SU-DHL-6 (cell line): ENCODE data around the gene RHOV.

Experiments
- H2AFZ ChIP-seq: fragments of 200-600 bp; sonication (generic); 2 replicates; pipeline ENCODE4 v1.6.1; 2014; ENCODE audit warnings: low read depth, mild to moderate bottlenecking, moderate library complexity, mixed read lengths, antibody characterized with exemption, low read length; ENCODE audit not compliant: severe bottlenecking
- H3F3A ChIP-seq: fragments of 200-600 bp; shearing (Covaris generic); 2 replicates; pipeline ENCODE4 v1.6.0; 2016; ENCODE audit warnings: antibody characterized with exemption, mild to moderate bottlenecking; ENCODE audit not compliant: insufficient read depth
- H3K27ac ChIP-seq: fragments of 200-600 bp; sonication (generic); 2 replicates; pipeline ENCODE4 v1.5.1; 2016; ENCODE audit warnings: low read depth, mild to moderate bottlenecking, low read length, moderate library complexity, mixed read lengths
- H3K27me3 ChIP-seq: fragments of 200-600 bp; sonication (generic), shearing (Covaris generic); 2 replicates; pipeline ENCODE4 v1.6.0; 2014; ENCODE audit warnings: mild to moderate bottlenecking, low read length
- H3K36me3 ChIP-seq: fragments of 200-600 bp; sonication (generic); 2 replicates; pipeline ENCODE4 v1.6.1; 2014; ENCODE audit warnings: mild to moderate bottlenecking, low read length, mixed read lengths
- H3K4me2 ChIP-seq: fragments of 300-600, 200-600 bp; shearing (Covaris generic), sonication (generic); 2 replicates; pipeline ENCODE4 v1.6.0; 2014; ENCODE audit warnings: low read length, low read depth, mild to moderate bottlenecking; ENCODE audit not compliant: poor library complexity, severe bottlenecking
- H3K4me3 ChIP-seq: fragments of 200-600 bp; sonication (generic); 2 replicates; pipeline ENCODE4 v1.5.1; 2014; ENCODE audit warnings: antibody characterized with exemption, low read length, mild to moderate bottlenecking, mixed read lengths; ENCODE audit not compliant: insufficient read depth, poor library complexity, severe bottlenecking
- H3K79me2 ChIP-seq: fragments of 200-600 bp; sonication (generic); 2 replicates; pipeline ENCODE4 v1.6.1; 2014; ENCODE audit warnings: mild to moderate bottlenecking, low read length, moderate library complexity; ENCODE audit not compliant: insufficient read depth
- H3K9ac ChIP-seq: fragments of 200-600 bp; sonication (generic); 2 replicates; pipeline ENCODE4 v1.7.0; 2014; ENCODE audit warnings: mild to moderate bottlenecking, low read length
- H3K9me2 ChIP-seq: fragments of 200-600 bp; sonication (generic); replicated peaks from 2 replicates; pipeline ENCODE4 v1.6.1; 2014; ENCODE audit warnings: low read length; ENCODE audit not compliant: insufficient read depth
- H3K9me3 ChIP-seq: fragments of 200-600 bp; sonication (generic); 2 replicates; pipeline ENCODE4 v1.6.1; 2014; ENCODE audit warnings: low read length, mixed read lengths; ENCODE audit not compliant: insufficient read depth
- H4K20me1 ChIP-seq: fragments of 200-600 bp; sonication (generic); 2 replicates; pipeline ENCODE4 v1.6.1; 2014; ENCODE audit warnings: low read depth, mild to moderate bottlenecking, antibody characterized with exemption, low read length, moderate library complexity, mixed read lengths
- EZH2phosphoT487 ChIP-seq: fragments of 200-600 bp; sonication (generic), shearing (Covaris generic); conservative IDR thresholded peaks from 2 replicates; pipeline ENCODE4 v1.6.1; 2018; ENCODE audit warnings: mild to moderate bottlenecking, antibody characterized with exemption, low read length, moderate library complexity, mixed read lengths
- TF ChIP-seq, protein P1 (sequence below): fragments of 200-600 bp; sonication (generic); IDR thresholded peaks from one replicate; pipeline ENCODE4 v1.5.1; 2017; ENCODE audit warnings: antibody characterized with exemption, mild to moderate bottlenecking, low read length, moderate library complexity; ENCODE audit not compliant: insufficient read depth, poor library complexity, severe bottlenecking

Gene RHOV

DNA sequence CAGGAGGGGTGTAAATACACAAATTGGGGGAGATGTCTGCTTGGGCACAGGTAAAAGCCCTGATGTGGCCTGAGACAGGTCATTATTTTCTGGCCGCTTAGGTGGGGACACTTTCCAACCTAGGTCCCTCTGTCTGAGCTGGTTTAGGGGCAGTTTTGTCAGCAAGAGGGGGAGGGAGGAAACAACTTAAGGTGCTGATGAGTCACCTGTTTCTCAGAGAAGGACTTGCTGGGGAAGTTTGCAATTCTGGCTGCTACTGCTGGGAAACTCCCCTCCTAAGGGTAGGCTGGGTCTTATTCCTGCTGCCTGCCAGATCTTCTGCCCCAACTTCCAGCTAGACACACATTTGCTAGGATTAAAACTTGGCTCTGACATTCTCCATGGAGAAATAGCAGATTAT is 4.8 kb upstream of the RHOV start:
- no peak overlapping the region for H2AFZ ChIP-seq
- no peaks in the 10 kb centered on the region for H3K9me2 ChIP-seq
- no peak overlapping the region for H3K4me3 ChIP-seq
- no peaks in the 10 kb centered on the region for H3F3A ChIP-seq
- no peaks in the 10 kb centered on the region for H3K36me3 ChIP-seq
- no peaks in the 10 kb centered on the region for H3K9me3 ChIP-seq
- H3K9ac ChIP-seq: no peak overlapping the region
- no peaks in the 10 kb centered on the region for H4K20me1 ChIP-seq
- no peaks in the 10 kb centered on the region for H3K27me3 ChIP-seq
- H3K79me2 ChIP-seq: no peaks in the 10 kb centered on the region
- TF ChIP-seq, protein P1, sequence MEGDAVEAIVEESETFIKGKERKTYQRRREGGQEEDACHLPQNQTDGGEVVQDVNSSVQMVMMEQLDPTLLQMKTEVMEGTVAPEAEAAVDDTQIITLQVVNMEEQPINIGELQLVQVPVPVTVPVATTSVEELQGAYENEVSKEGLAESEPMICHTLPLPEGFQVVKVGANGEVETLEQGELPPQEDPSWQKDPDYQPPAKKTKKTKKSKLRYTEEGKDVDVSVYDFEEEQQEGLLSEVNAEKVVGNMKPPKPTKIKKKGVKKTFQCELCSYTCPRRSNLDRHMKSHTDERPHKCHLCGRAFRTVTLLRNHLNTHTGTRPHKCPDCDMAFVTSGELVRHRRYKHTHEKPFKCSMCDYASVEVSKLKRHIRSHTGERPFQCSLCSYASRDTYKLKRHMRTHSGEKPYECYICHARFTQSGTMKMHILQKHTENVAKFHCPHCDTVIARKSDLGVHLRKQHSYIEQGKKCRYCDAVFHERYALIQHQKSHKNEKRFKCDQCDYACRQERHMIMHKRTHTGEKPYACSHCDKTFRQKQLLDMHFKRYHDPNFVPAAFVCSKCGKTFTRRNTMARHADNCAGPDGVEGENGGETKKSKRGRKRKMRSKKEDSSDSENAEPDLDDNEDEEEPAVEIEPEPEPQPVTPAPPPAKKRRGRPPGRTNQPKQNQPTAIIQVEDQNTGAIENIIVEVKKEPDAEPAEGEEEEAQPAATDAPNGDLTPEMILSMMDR: no peak
- TF ChIP-seq EZH2phosphoT487: no peak
- H3K27ac ChIP-seq: no peak overlapping the region
- no peak overlapping the region for H3K4me2 ChIP-seq

DNA sequence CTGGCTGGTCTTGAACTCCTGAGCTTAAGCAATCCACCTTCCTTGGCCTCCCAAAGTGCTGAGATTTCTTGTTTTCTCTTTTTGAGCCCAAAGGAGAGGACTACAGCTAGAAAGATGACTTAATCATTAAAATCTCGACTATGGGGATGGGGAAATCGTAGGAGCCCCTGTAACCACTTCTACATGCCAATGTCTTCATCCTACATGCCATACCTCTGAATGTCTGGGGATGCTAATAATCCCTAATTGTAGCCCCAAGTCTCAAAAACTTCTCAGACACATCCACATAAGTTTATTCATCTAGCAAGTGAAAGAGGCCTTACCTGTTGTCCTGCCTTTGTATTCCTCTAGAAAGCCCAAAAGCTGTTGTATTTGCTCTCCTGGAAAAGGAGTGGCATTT is 3.7 kb upstream of the RHOV start:
- H3K4me2 ChIP-seq: no peak overlapping the region
- TF ChIP-seq, protein P1: no peak
- TF ChIP-seq EZH2phosphoT487: no peak

DNA sequence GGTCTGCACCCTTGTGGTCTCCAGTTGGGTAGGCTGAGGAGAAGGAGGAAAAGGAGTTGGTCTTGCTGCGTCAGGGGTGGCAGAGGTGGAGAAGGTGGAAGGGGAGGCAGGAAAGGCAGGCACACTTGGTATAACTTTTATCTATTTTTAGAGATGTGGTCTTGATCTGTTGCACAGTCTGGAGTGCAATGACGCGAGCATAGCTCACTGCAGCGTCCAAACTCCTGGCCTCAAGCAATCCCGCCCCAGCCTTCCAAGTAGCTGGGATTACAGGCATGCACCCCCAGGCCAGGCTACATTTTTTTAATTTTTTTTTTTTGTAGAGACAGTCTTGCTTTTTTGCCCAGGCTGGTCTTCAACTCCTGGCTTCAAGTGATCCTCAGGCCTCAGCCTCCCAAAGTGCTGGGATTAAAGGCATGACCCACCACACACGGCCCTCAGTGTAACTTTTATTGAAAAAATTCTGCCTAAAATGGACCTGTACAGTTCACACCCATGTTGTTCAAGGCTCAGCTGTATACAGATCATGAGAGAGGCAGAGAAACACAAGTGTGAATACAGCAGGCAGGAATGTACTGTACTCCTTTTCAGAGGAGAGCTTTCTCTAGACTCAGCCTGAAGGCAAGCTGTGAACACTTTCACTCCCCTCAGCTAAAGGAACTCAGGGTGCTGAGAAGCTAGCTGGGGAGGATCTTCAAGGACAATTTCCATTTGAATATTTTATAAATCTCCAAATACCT is 2.1 kb upstream of the RHOV start:
- TF ChIP-seq EZH2phosphoT487: no peak
- TF ChIP-seq, protein P1: no peak
- Histone ChIP-seq H3K27ac (no peak overlapping the region), H3K9me3 (no peaks in the 10 kb centered on the region), H3K4me2 (no peak overlapping the region), H3K27me3 (no peaks in the 10 kb centered on the region), H3F3A (no peaks in the 10 kb centered on the region), H2AFZ (no peak overlapping the region), H3K9me2 (no peaks in the 10 kb centered on the region), H3K79me2 (no peaks in the 10 kb centered on the region), H3K9ac (no peak overlapping the region), H4K20me1 (no peaks in the 10 kb centered on the region), H3K36me3 (no peaks in the 10 kb centered on the region), H3K4me3 (no peak overlapping the region)

More for the DNA sequence above, 3.7 kb upstream of the RHOV start:
- no peaks in the 10 kb centered on the region for H4K20me1 ChIP-seq
- H3K27ac ChIP-seq: no peak overlapping the region
- no peaks in the 10 kb centered on the region for H3K27me3 ChIP-seq
- H3K9me3 ChIP-seq: no peaks in the 10 kb centered on the region
- H3F3A ChIP-seq: no peaks in the 10 kb centered on the region
- H2AFZ ChIP-seq: no peak overlapping the region
- H3K4me3 ChIP-seq: no peak overlapping the region
- no peaks in the 10 kb centered on the region for H3K9me2 ChIP-seq
- H3K9ac ChIP-seq: no peak overlapping the region
- no peaks in the 10 kb centered on the region for H3K79me2 ChIP-seq
- H3K36me3 ChIP-seq: no peaks in the 10 kb centered on the region
